GM18873 (cell line): ENCODE measurements around the gene PLA2G4B.

Experiments
- ATAC-seq: cut with Tn5 transposase; IDR thresholded peaks from one replicate; pipeline ENCODE4 v1.9.1; 2021; ENCODE audit warnings: mild to moderate bottlenecking, moderate library complexity, moderate number of reproducible peaks; ENCODE audit not compliant: unreplicated experiment, low FRiP score

PLA2G4B gene

GRCh38 chr15:41838400-41838897 lies at the start of gene PLA2G4B:
TSS of gene PLA2G4B (plus strand) at chr15:41838847. CDS start at chr15:41838914, 67 bp downstream.
- no peak for ATAC-seq

- no peak for ATAC-seq
Measured at GRCh38 chr15:41789236-41789635, 49.4 kb upstream of the PLA2G4B start.

- no peak for ATAC-seq
Measured at GRCh38 chr15:41789662-41790061, 49.0 kb upstream of the PLA2G4B start.

GRCh38 chr15:41790169-41790568 lies 48.5 kb upstream of the PLA2G4B start:
- no peak for ATAC-seq

- no peak for ATAC-seq
Measured at GRCh38 chr15:41790756-41791546, 47.7 kb upstream of the PLA2G4B start.

GRCh38 chr15:41791547-41791937 lies 47.1 kb upstream of the PLA2G4B start:
- no peak for ATAC-seq

GRCh38 chr15:41792000-41792637 lies 46.5 kb upstream of the PLA2G4B start:
- ATAC-seq, result no peak

- ATAC-seq, result no peak
Measured at GRCh38 chr15:41794081-41794480, 44.6 kb upstream of the PLA2G4B start.

GRCh38 chr15:41795996-41796856 lies 42.4 kb upstream of the PLA2G4B start:
- ATAC-seq, result no peak

GRCh38 chr15:41797201-41797944 lies 41.3 kb upstream of the PLA2G4B start:
- ATAC-seq, result no peak

GRCh38 chr15:41798607-41799487 lies 39.8 kb upstream of the PLA2G4B start:
- no peak for ATAC-seq

GRCh38 chr15:41799488-41799805 lies 39.2 kb upstream of the PLA2G4B start:
- no peak for ATAC-seq

GRCh38 chr15:41801185-41801584 lies 37.5 kb upstream of the PLA2G4B start:
- no peak for ATAC-seq

- no peak for ATAC-seq
Measured at GRCh38 chr15:41801850-41802455, 36.7 kb upstream of the PLA2G4B start.

GRCh38 chr15:41804361-41804760 lies 34.3 kb upstream of the PLA2G4B start:
- no peak for ATAC-seq

GRCh38 chr15:41804916-41805666 lies 33.6 kb upstream of the PLA2G4B start:
- ATAC-seq, result no peak

GRCh38 chr15:41805711-41806110 lies 32.9 kb upstream of the PLA2G4B start:
- no peak for ATAC-seq
